ENCODE results near the gene AK1.
A peak's percentile ranks its signal among the peaks of the same experiment; 100 is the strongest.
"Not testable (repeated sequence)": the region's sequence is repeated elsewhere in the genome, so short reads cannot be mapped to it uniquely, and the experiment has no call there.

Gene AK1

DNA sequence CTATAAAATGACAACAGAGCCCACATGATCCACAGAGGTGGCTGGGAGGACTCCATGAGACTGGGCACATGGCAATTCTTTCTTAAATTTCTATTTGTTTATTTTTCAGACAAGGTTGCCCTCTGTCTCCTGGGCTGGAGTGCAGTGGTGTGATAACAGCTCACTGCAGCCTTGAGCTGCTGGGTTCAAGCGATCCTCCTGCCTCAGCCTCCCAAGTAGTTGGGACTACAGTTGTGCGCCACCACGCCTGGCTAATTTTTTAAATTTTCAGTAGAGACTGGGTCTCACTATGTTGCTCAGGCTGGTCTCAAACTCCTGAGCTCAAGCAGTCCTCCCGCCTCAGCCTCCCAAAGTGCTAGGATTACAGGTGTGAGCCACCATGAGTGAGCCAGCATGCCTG is 31.9 kb downstream of the AK1 start:
- DNase-seq, result not testable (repeated sequence)

- DNase-seq, result no peak
Observed at GRCh38 chr9:127844821-127845359, 32.6 kb downstream of the AK1 start.

DNA sequence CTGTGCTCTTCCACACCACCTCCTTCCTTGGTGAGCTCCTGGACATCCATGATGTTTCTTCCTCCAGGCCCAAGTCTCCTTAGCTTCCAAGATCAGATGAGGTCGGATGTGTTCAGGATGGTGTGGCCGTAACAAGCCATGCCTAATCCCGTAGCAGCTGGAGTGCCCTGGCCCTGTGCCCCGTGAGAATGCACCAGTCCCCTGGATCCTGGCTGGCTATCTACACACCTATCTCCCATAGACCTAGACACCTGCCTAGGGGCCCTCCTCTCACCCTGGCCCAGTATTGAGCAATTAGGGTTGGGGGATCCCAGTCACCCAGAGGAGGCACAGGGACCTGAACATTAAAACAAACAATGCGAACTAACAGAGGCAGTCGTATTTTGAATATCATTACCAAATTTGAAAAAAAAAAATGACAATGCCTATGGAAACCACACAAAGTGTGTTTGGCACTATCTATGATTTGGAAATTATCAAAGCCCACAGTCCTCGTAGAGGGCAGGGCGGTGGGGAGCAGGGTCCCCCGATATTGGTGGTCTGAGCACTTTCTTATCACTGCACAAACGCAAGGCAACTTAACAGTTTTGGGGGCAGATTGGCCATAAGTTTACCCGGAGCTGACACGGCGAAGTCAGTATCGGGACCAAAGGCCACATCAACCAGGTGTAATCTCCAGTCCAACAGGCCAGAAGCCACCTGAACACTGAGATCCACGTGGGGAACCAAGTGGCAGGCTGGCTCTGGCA is 36.2 kb downstream of the AK1 start:
- DNase-seq, result no peak

DNA sequence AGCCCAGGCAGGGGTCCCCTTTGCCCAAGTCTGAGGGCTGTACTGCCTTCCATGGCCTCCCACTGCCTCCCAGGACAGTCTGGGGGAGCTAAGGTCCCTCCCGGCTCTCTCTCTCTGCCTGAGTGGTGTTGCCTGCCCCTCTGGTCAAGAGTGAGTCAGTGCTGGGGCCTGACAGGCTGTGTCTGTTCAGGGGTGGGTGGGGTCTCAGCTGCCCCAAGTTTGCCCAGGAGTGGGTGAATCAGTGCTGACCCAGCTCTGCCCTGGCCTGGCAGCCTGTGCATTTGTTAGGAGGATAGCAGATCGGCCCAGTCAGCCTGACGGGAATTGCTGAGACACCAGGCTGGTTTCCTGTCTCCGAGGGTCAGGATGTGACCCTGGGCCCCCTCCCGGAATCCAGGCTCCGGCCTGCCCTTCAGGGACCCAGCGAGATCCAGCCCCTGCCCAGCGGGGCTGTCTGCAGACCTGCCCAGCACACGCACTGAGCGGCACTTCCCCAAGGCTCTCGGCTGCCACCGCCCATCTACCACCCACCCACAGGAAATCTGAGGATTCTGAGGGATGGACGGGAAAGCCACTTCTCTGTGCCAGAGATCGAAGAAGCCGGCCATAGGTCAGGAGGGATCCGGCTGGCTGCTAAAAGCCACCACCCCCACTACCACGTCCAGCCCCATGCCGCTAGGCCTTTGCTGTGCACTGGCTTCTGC is 38.9 kb downstream of the AK1 start:
- no peak for DNase-seq

GRCh38 chr9:127837346-127837745 is 40.1 kb downstream of the AK1 start:
- DNase-seq, result no peak

DNA sequence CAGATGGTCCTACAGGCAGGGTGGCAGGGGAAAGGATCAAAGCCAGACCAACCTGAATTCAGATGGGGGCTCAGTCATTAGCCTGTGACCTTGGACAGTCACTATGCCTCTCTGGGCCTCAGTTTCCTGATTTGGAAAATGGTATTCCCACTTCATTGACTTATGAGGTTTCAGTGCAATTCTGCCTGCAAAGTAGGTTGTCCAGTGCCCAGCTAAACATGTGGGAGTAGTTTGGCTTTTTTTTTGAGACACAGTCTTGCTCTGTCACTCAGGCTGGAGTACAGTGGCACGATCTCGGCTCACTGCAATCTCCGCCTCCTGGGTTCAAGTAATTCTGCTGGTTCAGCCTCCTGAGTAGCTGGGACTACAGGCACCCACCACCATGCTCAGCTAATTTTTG is 40.9 kb downstream of the AK1 start:
- DNase-seq, result not testable (repeated sequence)

DNA sequence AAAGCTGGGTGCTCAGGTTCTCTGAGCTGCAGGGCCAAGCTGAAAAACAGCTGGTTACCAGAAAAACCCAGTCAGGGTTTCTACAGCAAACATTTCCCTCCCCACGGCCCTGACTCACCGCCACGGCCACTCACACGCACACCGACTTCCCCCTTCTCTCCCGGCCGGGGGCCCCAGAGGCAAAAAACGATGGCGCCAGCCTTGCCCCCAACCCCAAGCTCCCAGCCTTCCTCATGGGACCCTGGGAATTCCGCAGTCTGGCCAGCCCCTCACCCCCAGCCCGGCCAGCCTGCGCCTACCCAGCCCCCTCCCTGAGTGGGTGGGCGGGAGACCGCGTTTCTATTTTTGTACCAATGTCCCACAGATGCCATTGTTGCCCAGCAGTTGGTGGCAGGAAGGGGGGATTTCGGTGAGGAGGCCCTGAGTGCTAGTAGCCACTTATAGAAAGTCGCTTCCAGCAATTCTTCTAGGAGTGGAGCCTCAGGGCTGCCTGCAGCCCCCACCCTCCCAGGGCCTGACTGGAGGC is 41.4 kb downstream of the AK1 start:
- no peak for DNase-seq

- no peak for DNase-seq
Observed at GRCh38 chr9:127833555-127833954, 43.9 kb downstream of the AK1 start.

DNA sequence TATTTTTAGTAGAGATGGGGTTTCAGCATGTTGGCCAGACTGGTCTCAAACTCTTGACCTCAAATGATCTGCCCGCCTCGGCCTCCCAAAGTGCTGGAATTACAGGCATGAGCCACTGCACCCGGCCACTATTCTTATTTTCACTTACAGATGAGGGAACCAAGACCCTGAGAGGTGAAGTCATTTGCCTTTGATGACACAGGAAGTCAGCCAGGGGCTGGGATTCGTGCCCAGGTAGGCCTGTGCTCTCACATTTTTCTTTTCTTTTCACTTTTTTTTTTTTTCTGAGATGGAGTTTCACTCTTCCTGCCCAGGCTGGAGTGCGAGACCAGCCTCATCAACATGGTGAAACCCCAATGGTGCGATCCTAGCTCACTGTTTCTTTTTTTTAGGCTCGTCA is 45.2 kb downstream of the AK1 start:
- no peak for DNase-seq

DNA sequence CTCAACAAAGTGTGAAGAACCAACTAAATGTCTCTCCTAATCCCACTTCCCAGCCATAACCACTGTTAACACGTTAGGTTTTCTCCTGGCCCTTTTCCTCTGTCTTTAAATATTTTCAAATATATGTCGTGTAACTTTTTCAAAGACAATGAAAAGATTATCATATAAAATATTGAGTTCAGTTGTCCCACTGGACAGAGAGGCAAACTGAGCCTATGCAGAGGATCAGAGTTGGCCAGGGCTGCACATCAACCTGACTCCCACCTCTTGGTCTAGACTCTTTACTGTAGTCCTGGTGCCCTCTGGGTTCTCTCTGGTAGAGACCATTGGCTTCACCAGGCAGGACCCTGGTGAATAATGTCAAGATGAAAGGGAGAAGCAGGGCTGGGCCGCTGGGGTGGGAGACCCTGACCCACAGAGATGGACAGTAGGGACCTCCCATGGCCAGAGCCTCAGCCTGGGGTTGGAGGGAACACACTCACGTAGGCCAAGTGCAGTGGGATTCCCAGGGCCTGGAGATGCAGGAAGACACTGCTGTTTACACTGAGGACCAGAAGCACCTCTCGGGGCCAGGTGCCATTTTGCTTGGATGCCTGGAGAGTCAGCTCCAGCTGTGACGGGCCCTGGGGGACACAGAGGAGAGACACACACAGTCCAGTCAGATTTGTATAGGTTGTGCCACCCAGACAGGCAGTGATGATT is 48.1 kb downstream of the AK1 start:
- no peak for DNase-seq

GRCh38 chr9:127828262-127829031 is 49.0 kb downstream of the AK1 start:
- DNase-seq, result peak; percentile 20

DNA sequence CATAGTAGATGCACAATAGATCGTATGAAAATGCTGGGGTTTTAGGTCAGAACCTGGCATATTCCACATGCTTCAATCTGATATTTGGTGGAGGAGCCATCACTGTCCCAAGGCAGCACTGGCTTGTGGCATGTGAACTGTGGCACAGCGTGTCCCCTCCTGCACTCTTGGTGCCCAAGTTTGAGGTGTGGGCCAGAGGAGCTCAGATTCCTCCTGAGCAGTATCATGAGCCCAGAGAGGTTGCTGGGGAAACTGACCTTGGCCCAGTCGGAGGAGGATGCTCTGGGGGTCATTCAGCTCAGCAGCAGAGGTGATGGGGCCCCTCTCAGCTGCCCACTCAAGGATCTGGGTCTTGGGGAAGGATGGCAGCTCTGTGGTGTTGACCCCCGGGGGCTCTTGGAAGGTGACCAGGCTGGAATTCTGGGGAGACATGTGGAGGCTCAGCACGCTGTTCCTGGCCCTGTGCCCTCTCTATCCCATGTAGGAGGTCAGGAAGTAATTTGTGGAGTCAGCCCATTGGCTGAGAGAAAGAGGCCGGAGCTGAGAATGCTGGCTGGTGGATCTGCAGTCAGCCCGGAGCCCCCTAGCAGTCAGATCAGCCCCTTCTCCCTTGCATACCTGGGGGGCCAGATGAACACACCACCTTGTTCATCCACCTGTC is 51.1 kb downstream of the AK1 start:
- no peak for DNase-seq

GRCh38 chr9:127825319-127826051 is 52.0 kb downstream of the AK1 start:
- no peak for DNase-seq

DNA sequence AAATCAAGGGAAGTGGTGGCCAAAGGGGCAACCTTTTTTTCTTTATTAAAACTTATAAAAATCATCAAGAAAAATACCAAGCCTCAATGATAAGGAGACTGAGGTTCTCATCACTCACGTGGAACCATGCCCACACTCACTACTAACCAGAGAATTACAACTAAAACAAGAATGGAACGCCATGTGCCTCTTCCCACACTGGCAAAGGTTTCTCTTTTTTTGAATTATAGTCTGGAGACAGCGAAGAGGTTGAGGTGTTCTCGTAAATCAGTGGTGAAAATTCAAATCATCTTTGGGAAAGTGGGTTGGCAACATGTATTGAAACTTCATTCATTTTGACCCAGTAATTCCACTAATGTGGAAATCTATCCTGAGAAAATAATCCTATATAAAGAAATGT is 55.4 kb downstream of the AK1 start:
- DNase-seq, result no peak

DNA sequence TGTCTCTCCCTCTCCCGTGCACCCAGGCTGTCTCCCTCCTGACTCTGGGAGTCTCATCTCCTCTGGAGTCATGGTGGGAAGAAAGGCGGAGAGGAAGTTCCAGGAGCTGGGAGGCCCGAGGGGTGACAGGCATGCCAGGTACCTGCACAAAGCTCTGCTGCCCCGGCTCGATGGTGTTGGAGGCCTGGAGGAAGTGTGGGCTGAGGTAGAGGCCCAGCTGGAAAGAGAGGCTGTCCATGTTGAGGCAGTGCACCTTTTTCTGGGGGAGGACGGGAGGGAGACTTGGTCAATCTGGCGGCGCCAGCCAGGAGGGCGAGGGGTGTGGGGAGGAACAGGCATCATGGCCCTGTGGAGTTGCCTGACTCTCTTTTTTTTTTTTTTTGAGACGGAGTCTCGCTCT is 58.9 kb downstream of the AK1 start:
- no peak for DNase-seq

- DNase-seq, result peak; percentile 65
Observed at GRCh38 chr9:127817881-127818434, 59.5 kb downstream of the AK1 start.

GRCh38 chr9:127816728-127817127 is 60.7 kb downstream of the AK1 start:
- no peak for DNase-seq
